HG03175 (cell line): Measurements from ENCODE around the gene PTH.

Source experiments
- ATAC-seq: cut with Tn5 transposase; IDR thresholded peaks from one replicate; pipeline ENCODE4 v1.9.1; 2021; ENCODE audit warnings: mild to moderate bottlenecking, moderate library complexity; ENCODE audit not compliant: unreplicated experiment

PTH gene

GRCh38 chr11:13495929-13496328 lies at the start of gene PTH:
PTH (minus strand) TSS chr11:13495997; CDS start chr11:13492855, 3,142 bp downstream.
- ATAC-seq: no peak

- no peak for ATAC-seq
These were observed 42.2 kb upstream of the PTH start for GRCh38 chr11:13538044-13538443.

GRCh38 chr11:13535819-13536218 lies 40.0 kb upstream of the PTH start:
- no peak for ATAC-seq

- ATAC-seq: no peak
These were observed 38.6 kb upstream of the PTH start for GRCh38 chr11:13534358-13534757.

- no peak for ATAC-seq
These were observed 29.5 kb upstream of the PTH start for GRCh38 chr11:13525257-13525656.

- ATAC-seq: no peak
These were observed 7.6 kb upstream of the PTH start for GRCh38 chr11:13503393-13503792.

GRCh38 chr11:13502492-13502891 lies 6.7 kb upstream of the PTH start:
- ATAC-seq: no peak

GRCh38 chr11:13494051-13494450 lies 1.7 kb downstream of the PTH start:
- no peak for ATAC-seq

GRCh38 chr11:13487661-13488030 lies 8.2 kb downstream of the PTH start:
- ATAC-seq: no peak

- peak; percentile 87 for ATAC-seq
These were observed 8.7 kb downstream of the PTH start for GRCh38 chr11:13486926-13487660.

GRCh38 chr11:13480198-13480597 lies 15.6 kb downstream of the PTH start:
- no peak for ATAC-seq

- no peak for ATAC-seq
These were observed 16.1 kb downstream of the PTH start for GRCh38 chr11:13479688-13480087.

- no peak for ATAC-seq
These were observed 20.7 kb downstream of the PTH start for GRCh38 chr11:13475091-13475490.

- no peak for ATAC-seq
These were observed 22.6 kb downstream of the PTH start for GRCh38 chr11:13473013-13473722.

- ATAC-seq: no peak
These were observed 27.0 kb downstream of the PTH start for GRCh38 chr11:13468750-13469149.

- no peak for ATAC-seq
These were observed 29.9 kb downstream of the PTH start for GRCh38 chr11:13465909-13466371.

GRCh38 chr11:13463779-13464290 lies 32.0 kb downstream of the PTH start:
- ATAC-seq: no peak

- ATAC-seq: peak; percentile 95
These were observed 32.7 kb downstream of the PTH start, which contains the start of gene BTBD10 for GRCh38 chr11:13462901-13463778. BTBD10 (minus strand) TSS chr11:13463222; CDS start chr11:13445124, 18,098 bp downstream.

GRCh38 chr11:13462311-13462900 lies 33.4 kb downstream of the PTH start:
- ATAC-seq: peak; percentile 39

- no peak for ATAC-seq
These were observed 34.5 kb downstream of the PTH start for GRCh38 chr11:13461291-13461690.
